Tibial nerve (tissue), 4 donors: ENCODE results near the gene ZFY.

Experiments used
- EP300 ChIP-seq, 2 donors: sonication (generic); formaldehyde crosslinking; IDR thresholded peaks; one replicate each; pipeline ENCODE4 v1.6.1; 2017; ENCODE audit warnings: antibody characterized with exemption in 2 of 2, mild to moderate bottlenecking in 1 of 2
- TF ChIP-seq, protein P1 (sequence below), 5 experiments: fragments of 200-600 bp in 3 of 5; fragments of 450-650 bp in 2 of 5; sonication (generic) in 3 of 5; IDR thresholded peaks; one replicate each; pipeline ENCODE4 v1.5.1; 2016 to 2019; ENCODE audit warnings: antibody characterized with exemption in 5 of 5, mild to moderate bottlenecking in 3 of 5, moderate library complexity in 2 of 5

- TF ChIP-seq, protein P1, sequence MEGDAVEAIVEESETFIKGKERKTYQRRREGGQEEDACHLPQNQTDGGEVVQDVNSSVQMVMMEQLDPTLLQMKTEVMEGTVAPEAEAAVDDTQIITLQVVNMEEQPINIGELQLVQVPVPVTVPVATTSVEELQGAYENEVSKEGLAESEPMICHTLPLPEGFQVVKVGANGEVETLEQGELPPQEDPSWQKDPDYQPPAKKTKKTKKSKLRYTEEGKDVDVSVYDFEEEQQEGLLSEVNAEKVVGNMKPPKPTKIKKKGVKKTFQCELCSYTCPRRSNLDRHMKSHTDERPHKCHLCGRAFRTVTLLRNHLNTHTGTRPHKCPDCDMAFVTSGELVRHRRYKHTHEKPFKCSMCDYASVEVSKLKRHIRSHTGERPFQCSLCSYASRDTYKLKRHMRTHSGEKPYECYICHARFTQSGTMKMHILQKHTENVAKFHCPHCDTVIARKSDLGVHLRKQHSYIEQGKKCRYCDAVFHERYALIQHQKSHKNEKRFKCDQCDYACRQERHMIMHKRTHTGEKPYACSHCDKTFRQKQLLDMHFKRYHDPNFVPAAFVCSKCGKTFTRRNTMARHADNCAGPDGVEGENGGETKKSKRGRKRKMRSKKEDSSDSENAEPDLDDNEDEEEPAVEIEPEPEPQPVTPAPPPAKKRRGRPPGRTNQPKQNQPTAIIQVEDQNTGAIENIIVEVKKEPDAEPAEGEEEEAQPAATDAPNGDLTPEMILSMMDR (IDR thresholded peaks at IDR 0.05), result no peak
- no peak for TF ChIP-seq EP300 (IDR thresholded peaks at IDR 0.05)
These were observed 84.4 kb downstream of the ZFY start for GRCh38 chrY:3019584-3019983.
